ENCODE measurements around the gene IGF2BP1.

IGF2BP1 gene

DNA sequence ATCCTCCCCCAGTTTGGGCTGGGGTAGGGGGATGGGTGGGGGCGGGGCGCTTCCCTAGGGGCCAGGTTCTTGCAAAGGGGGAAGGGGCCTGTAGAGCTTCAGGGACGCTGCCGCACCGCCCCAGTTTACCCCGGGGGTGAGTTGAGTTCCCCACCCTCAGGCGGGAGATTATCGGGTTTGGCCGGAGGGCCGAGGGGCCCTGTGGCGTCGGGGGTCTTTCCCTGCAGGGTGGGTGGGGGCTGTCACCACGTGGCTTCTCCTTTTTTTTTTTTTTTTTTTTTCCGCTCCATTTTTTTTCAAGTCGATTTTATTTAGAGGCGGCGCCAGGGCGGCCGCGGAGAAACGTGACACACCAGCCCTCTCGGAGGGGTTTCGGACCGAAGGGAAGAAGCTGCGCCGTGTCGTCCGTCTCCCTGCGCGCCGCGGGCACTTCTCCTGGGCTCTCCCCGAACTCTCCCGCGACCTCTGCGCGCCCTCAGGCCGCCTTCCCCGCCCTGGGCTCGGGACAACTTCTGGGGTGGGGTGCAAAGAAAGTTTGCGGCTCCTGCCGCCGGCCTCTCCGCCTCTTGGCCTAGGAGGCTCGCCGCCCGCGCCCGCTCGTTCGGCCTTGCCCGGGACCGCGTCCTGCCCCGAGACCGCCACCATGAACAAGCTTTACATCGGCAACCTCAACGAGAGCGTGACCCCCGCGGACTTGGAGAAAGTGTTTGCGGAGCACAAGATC, at the start of gene IGF2BP1:
Gene IGF2BP1, plus strand, starts transcription at position 283 of the 724 bp plus-strand sequence. Its CDS starts 361 bp downstream, at position 644.
- no peak for DNase-seq (ENCODE audit: low read depth in 4 of 4, low spot score in 1 of 4)

GRCh38 chr17:48951572-48951971, 45.6 kb upstream of the IGF2BP1 start:
- DNase-seq (ENCODE audit: low read depth in 4 of 4, low spot score in 1 of 4): no peak

DNA sequence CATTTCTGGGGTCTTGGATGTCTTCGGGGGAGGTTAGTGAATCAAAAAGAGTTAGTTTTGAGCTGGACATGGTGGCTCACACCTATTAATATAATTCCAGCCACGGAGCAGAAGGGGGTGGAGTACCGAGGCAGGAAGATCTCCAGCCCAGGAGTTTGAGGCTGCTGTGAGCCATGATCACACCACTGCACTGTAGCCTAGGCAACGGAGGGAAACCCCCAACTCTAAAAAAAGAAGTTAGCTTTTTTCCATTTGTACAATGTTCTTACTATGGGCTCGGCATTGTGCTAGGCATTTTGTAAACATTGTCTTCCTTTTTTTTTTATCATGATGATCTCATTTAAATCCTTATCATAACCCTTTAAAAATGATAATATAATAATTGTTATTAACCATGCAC, 44.3 kb upstream of the IGF2BP1 start:
- no peak for DNase-seq (ENCODE audit: low read depth in 4 of 4, low spot score in 1 of 4)

DNA sequence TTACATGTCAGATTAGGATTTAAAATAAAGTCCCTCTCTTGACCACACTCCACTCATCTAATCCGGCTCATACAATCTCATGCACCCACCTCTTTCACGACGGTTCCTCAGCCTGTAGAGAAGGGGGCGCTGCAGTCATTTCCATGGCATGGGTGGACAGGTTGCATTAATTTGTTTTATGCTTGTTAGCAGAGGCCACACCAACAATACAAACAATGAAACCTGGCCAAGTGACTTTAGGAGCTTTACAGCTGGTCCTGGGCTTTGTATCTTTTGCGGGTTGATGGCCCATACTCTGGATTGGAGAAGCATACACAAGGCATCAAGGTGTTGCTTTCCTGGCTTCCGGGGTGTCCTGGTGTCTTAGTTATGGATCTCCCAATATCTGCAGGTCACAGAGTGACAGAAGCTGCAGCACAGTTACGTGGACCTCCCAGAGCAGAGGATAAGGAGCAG, 42.9 kb upstream of the IGF2BP1 start:
- DNase-seq (ENCODE audit: low read depth in 4 of 4, low spot score in 1 of 4): no peak

- DNase-seq (ENCODE audit: low read depth in 4 of 4, low spot score in 1 of 4): no peak
These were observed 36.2 kb upstream of the IGF2BP1 start for GRCh38 chr17:48960834-48961515.

DNA sequence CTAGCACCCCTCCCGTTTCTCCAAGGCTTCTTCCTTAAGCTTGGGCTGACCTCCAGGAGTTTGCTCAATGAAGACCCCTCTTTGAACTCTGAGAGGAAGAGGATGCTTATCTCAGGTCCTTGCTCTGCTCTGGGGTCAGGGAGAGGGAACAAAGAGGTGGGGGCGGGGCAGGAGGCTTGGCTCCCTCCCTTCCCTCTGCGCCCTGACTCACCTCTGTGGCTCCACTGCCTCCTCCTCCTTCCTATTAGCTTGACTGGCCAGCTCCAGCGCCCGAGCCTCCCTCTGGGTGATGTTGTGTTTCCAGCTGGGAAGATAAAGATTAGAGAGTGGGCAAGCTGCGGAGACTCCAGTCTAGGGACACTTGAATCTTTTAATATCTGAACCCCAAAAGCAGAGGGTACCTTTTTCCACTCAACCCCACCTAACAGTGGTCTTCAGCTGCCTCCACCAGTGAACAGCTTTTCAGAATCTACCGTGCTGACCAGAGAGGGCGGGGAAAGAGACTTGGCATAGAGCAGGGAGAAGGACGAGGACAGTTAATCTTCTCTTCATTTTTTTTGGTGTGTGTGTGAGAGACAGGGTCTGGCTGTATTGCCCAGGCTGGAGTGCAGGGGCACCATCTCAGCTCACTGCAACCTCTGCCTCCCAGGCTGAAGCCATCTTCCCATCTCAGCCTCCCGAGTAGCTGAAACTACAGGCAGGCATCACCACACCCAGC, 35.5 kb upstream of the IGF2BP1 start:
- no peak for DNase-seq (ENCODE audit: low read depth in 4 of 4, low spot score in 1 of 4)

GRCh38 chr17:48970224-48970623, 27.0 kb upstream of the IGF2BP1 start:
- no peak for DNase-seq (ENCODE audit: low read depth in 4 of 4, low spot score in 1 of 4)

DNA sequence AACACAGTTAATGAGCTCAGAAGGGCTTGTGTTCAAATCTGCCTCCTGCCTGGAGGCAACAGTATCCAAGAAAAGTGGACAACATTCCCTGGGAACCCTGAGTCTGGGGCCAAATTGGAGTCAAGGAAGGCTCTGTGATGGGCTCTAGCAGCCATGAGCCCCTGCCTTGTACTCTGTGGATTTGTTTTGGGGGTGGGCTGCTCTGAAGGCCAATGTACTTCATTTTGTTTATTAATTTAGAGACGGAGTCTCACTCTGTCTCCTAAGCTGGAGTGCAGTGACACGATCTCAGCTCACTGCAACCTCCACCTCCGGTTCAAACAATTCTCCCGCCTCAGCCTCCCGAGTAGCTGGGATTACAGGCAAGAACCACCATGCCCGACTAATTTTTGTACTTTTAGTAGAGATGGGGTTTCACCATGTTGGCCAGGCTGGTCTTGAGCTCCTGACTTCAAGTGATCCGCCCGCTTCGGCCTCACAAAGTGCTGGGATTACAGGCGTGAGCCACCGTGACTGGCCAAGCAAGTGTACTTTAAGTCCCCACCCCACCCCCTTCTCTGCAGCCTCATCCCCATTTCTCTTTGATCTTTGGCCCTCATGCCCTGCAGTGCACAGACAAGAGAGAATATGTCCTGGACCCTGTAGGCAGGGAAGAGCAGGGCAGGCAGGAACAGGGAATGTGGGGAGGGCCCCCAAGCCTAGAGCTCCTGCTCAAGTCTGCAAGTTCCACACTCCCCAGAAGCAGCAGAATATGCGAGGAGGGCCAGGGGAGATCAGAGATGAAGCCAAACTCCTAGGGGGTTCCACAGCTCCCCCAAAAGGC, 26.1 kb upstream of the IGF2BP1 start:
- no peak for DNase-seq (ENCODE audit: low read depth in 4 of 4, low spot score in 1 of 4)

- no peak for DNase-seq (ENCODE audit: low read depth in 4 of 4, low spot score in 1 of 4)
These were observed 24.5 kb upstream of the IGF2BP1 start for GRCh38 chr17:48972749-48973097.

DNA sequence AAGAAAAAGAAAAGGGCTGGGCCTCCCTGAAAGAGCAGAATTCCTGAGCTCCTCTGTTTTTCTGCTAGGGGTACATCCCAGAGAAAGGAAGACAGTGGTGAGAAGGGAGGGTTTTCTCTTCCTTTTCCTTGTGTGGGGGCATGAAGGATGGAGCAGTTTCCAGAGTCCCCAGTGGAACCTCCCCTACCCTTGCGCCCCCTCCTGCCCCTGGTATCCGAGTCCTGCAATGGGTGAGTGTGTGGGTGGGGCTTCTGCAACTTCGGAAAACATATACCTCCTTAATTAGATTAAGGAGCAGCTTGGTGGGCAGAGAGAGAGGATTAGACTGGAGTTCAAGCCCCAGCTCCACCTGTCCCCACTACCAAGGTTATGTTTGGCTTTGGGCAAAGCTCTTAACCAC, 23.4 kb upstream of the IGF2BP1 start:
- no peak for DNase-seq (ENCODE audit: low read depth in 4 of 4, low spot score in 1 of 4)

DNA sequence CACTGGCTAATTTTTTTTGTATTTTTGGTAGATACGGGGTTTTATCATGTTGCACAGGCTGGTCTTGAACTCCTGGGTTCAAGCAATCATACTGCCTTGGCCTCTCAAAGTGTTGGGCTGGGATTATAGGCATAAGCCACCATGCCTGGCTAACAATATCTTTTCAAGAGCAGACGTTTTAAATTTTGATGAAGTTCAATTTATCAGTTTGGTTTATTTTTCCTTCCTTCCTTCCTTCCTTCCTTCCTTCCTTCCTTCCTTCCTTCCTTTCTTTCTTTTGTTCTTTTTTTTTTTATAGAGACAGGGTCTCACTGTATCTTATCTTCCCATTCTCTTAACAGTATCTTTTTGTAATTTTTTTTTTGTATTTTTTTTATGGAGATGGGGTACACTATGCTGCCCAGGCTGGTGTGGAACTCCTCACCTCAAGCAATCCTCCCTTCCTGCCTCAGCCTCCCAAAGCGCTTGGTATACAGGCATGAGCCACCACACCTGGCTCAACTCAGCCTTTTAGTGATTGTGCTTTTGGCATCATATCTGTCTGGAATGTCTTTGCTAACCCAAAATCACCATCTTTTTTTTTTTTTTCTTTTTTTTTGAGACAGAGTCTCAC, 15.2 kb upstream of the IGF2BP1 start:
- DNase-seq (ENCODE audit: low read depth in 4 of 4, low spot score in 1 of 4): no peak

DNA sequence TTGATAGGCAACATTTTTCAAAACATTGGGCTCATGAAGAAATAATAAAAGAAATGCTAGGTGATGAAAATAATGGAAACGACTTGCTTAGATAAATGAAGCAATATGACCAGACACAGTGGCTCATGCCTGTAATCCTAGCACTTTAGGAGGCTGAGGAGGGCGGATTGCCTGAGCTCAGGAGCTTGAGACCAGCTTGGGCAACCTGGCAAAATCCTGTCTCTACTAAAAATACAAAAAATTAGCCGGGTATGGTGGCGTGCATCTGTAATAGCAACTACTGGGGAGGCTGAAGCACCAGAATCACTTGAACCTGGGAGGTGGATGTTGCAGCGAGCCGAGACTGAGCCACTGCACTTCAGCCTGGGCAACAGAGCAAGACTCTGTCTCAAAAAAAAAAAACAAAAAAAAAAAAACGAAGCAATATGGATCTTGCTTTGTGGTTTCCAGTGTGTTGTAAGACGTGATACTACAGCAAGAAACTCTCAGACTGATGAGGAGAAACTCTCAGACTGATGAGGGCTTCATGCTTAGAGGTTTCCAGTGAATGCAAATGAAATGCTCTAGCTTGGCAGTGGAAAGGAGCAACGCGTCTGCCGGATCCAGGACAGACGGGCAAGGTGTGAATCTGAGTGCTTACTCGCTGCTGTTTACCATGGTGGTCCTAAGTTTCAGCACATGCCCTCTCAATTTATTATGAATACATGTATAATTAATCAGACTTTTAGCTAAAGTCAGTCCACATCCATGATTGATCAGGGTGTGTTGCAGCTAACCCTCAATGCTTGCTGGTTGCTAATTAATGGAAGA, 11.5 kb upstream of the IGF2BP1 start:
- DNase-seq (ENCODE audit: low read depth in 4 of 4, low spot score in 1 of 4): no peak

GRCh38 chr17:48989100-48989499, 8.1 kb upstream of the IGF2BP1 start:
- DNase-seq (ENCODE audit: low read depth in 4 of 4, low spot score in 1 of 4): no peak

DNA sequence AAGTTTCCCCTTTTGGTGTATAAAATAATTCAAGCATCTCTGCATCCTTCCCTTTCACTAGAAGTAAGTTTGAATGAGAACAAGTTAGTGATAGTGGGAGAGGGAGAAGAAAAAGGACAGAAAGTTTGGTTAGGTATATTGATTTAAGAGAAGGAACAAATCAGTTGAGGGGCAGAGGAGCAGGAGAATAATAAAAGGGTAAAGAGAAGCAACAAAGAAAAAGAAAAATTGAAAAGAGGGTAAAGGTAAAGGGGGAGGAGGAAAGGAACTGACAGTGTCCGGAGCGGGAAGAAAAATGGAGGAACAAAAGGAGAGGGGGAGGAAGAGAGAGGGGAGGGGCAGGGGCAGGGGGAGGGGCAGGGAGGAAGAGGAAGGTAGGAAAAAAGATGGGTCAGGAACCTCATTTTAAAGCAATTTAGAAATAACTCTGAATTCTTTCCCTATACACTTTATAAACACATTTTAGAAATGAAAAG, 6.3 kb upstream of the IGF2BP1 start:
- no peak for DNase-seq (ENCODE audit: low read depth in 4 of 4, low spot score in 1 of 4)

DNA sequence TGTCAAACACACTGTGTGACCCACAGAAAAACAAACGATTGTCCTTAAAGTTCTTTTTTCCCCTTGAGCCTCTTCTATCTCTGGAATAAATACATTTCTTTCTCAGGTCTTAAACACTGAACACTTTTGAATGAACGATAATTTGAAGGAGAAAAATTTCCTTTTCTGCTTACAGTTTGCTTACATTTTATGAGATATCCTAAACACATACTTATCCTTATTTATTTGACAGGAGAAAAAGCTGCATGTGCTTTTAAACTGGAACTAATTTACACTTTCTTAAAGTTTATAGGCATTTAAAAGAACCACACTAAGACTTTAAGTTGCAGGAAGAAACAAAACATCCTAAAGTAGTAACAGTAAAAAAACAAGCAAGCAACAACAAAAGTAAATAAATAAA, 4.7 kb upstream of the IGF2BP1 start:
- DNase-seq (ENCODE audit: low read depth in 4 of 4, low spot score in 1 of 4): no peak

GRCh38 chr17:48993305-48993704, 3.9 kb upstream of the IGF2BP1 start:
- DNase-seq (ENCODE audit: low read depth in 4 of 4, low spot score in 1 of 4): no peak

DNA sequence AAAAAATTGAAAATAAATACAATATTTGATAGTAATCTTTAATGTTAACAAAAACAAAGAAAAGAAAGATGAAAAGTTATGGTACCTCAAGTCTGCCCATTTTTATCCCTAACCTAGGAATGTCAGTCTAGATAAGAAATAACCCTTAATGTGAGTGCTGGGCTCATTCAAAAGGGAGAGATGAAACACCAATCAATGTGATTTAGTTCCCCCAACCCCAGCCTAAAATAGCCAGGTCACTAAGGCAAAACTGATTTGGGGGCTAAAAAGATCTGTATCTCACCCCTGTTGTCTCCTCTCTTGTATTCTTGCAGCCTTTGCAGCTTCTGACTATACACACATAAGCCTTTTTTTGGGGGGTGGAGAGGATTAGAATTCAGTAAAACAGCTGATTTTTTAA, 3.2 kb upstream of the IGF2BP1 start:
- DNase-seq (ENCODE audit: low read depth in 4 of 4, low spot score in 1 of 4): no peak

GRCh38 chr17:48994549-48995303, 2.5 kb upstream of the IGF2BP1 start:
- DNase-seq (ENCODE audit: low read depth in 4 of 4, low spot score in 1 of 4): no peak

GRCh38 chr17:48995304-48995973, 1.7 kb upstream of the IGF2BP1 start:
- no peak for DNase-seq (ENCODE audit: low read depth in 4 of 4, low spot score in 1 of 4)
